Measurements from ENCODE around the gene DTNB. TPM values are rescaled to one million over a fixed set of nuclear protein-coding genes. Genes with fewer than 3 reads are reported as not detected.

Gene DTNB
- total RNA-seq, 2 experiments from 2014 or later = 16.9 to 19.8 TPM

DNA sequence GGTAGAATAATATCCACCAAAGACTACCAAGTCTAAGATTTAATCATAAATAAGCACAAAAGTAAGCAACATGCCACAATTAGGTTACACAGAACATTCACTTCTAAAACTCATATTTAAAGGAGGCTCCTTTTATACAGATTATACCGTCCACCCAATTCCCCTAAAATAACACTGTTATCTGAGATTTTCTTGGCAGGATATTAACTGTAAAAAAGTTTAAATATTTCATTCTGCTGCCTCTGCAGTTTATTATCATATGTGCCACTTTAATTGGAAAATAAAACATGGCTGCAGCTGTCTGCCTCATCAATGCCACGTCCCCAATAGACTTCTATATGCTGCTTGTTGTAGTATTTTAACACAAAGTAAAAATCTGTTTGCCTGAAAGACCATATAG, 140.9 kb downstream of the DTNB start:
- ChIA-PET CTCF (interaction anchor here (0.7 kb wide), 1 partner anchor 134 kb away, joined by 3 read pairs; no protein-coding TSS in a partner anchor), POLR2A (no interaction called here)

GRCh38 chr2:25529034-25529433, 144.3 kb downstream of the DTNB start:
- CTCF ChIA-PET = no interaction called here
- POLR2A ChIA-PET = no interaction called here

DNA sequence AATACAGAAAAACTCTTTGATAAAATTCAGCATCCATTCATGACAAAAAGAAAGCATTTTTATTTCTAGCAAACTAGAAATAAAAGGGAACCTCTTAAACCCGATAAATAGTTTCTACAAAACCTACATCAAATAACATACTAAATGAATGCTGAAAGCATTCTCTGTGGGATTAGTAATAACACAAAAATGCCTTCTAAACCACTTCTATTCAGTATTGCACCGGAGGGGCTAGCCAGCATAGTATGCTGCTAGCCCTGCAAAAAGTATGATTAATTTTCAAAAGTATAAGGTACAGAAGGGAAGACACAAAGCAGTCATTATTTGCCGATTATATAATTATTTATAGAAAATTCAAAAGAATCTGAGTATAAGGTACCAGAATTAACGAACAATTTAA, 145.2 kb downstream of the DTNB start:
- CTCF ChIA-PET = no interaction called here
- POLR2A ChIA-PET = no interaction called here

DNA sequence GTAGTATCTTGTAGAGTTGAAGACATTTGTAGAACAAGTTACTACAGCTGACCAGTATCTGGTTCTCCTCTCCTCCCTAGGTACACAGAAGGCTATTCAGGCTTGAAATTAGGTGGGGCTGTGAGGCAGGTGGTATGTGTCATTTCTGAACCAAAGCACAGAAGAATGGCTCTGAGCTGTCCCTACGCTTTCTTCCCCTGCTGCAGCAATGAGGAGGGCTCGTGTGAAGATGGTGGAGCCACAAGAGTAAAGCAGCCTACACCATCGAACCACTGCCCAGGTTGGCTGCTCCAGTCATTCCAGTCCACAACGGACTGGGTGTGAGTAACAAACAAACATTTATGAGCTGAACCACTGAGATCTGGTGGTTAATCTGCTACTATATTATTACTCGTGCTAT, 148.9 kb downstream of the DTNB start:
- POLR2A ChIA-PET = no interaction called here
- CTCF ChIA-PET = interaction anchor here (0.6 to 1.3 kb wide), 2 partner anchors 215 to 307 kb away, joined by 3 read pairs; no protein-coding TSS in a partner anchor

DNA sequence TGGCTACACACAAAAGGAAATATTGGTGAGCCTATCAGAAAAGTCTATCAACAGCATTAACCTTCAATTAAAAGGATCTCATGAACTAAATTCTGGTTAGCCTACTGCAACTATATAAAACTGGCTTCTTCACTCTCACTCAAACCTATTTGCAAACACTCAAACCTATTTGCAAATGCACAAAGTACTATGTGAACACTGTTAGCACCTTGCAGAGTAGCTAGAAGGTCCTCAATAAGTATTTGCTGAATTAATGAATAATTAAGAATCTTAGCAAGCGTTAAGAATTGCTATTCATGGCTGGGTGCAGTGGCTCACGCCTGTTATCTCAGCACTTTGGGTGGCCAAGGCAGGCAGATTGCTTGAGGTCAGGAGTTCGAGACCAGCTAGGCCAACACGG, 150.3 kb downstream of the DTNB start:
- CTCF ChIA-PET = interaction anchor here (1.2 kb wide), 1 partner anchor 221 kb away, joined by 3 read pairs; no protein-coding TSS in a partner anchor
- POLR2A ChIA-PET = no interaction called here

GRCh38 chr2:25521665-25522387, 151.6 kb downstream of the DTNB start:
- ChIA-PET POLR2A (no interaction called here), CTCF (interaction anchor here (0.9 kb wide), 1 partner anchor 15 kb away, joined by 3 read pairs; no protein-coding TSS in a partner anchor)

DNA sequence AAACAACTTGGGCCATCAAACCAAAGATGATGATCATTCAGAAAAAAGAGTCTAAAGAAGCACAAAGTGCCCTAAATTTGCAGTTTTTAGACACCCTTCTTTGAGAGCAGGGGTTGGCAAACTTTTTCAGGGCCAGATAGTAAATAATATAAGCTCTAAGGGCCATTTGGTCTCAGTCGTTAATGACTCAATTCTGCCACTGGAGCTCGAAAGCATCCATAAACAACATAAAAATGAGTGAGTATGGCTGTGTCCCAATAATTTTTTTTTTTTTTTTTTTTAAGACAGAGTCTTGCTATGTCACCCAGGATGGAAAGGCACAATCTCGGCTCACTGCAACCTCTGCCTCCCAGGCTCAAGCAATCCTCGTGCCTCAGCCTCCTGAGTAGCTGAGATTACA, 152.3 kb downstream of the DTNB start:
- ChIA-PET POLR2A (interaction anchor here (0.6 to 0.7 kb wide), 2 partner anchors 208 to 210 kb away, joined by 3 to 10 read pairs; no protein-coding TSS in a partner anchor), CTCF (interaction anchor here (0.6 to 0.9 kb wide), 2 partner anchors 15 to 16 kb away, joined by 3 read pairs; no protein-coding TSS in a partner anchor)

DNA sequence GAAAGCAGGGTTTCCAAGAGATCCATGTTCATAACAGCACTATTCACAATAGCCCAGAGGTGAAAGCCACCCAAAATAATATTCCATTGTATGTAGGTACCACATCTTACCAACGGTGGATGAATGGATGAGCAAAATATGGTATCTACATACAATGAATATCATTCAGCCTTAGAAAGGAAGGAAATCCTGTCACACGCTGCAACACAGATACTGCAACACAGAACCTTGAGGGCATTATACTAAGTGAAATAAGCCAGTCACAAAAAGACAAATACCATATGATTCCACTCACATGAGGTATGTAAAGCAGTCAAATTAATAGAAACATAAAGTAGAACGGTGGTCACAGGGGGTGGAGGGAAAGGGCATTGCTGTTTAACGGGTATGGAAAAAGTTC, 155.7 kb downstream of the DTNB start:
- POLR2A ChIA-PET = no interaction called here
- CTCF ChIA-PET = interaction anchor here (0.5 to 1.0 kb wide), 3 partner anchors 135 to 176 kb away, joined by 3 read pairs; partner anchors contain the start of gene DNMT3A

GRCh38 chr2:25514043-25514637, 159.2 kb downstream of the DTNB start:
- CTCF ChIA-PET = interaction anchor here (1.4 kb wide), 1 partner anchor 204 kb away, joined by 5 read pairs; no protein-coding TSS in a partner anchor
- POLR2A ChIA-PET = no interaction called here

DNA sequence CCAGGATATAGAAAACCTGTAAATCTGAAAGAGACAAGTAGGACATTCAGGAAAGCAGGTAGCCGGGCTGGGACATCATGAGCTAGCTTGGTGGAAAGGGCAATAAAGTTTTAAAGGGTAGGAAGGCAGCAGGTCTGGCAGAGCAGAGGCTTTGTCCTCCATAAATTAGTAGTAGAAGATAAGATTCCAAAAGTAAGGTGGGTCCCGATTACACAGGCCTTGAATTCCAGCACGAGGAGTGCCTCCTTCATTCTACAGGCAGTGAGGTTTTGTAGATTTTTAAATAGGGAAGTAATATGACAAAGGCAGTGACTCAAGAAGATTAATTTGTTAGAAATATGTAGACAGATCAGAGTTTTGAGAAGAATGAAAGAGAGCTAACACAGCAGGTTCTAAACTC, 160.7 kb downstream of the DTNB start:
- POLR2A ChIA-PET = no interaction called here
- CTCF ChIA-PET = no interaction called here

DNA sequence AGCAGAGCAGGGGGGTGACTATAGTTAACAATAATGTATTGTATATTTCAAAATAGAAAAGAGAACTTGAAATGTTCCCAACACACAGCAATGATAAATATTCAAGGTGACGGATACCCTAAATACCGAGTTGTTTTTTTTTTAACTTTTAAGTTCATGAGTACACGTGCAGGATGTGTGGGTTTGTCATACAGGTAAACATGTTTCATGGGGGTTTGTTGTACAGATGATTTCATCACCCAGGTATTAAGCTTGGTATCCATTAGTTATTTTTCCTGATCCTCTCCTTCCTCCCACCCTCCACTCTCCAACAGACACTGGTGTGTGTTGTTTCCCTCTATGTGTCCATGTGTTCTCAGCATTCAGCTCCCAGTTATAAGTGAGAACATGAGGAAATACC, 167.2 kb downstream of the DTNB start:
- POLR2A ChIA-PET = no interaction called here
- CTCF ChIA-PET = interaction anchor here (1.0 kb wide), 1 partner anchor 15 kb away, joined by 3 read pairs; no protein-coding TSS in a partner anchor

GRCh38 chr2:25505622-25506021, 167.8 kb downstream of the DTNB start:
- ChIA-PET CTCF (interaction anchor here (1.0 kb wide), 1 partner anchor 15 kb away, joined by 3 read pairs; no protein-coding TSS in a partner anchor), POLR2A (no interaction called here)

- POLR2A ChIA-PET = no interaction called here
These were observed 168.2 kb downstream of the DTNB start for GRCh38 chr2:25505182-25505581.

DNA sequence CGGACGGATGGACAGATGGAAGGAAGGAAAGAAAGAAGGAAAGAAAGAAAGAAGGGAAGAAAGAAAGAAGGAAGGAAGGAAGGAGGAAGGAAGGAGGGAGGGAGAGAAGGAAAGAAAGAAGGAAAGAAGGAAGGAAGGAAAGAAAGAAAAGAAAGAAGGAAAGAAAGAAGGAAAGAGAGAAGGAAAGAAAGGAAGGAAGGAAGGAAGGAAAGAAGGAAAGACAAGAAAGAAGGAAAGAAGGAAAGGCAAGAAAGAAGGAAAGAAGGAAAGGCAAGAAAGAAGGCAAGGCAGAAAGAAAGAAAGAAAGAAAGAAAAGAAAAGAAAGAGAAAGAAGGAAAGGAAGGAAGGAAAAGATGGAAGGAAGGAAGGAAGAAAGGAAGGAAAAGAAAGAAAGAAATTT, 169.1 kb downstream of the DTNB start:
- POLR2A ChIA-PET = no interaction called here
- CTCF ChIA-PET = no interaction called here

More at GRCh38 chr2:25505182-25505581, 168.2 kb downstream of the DTNB start:
- CTCF ChIA-PET = no interaction called here

DNA sequence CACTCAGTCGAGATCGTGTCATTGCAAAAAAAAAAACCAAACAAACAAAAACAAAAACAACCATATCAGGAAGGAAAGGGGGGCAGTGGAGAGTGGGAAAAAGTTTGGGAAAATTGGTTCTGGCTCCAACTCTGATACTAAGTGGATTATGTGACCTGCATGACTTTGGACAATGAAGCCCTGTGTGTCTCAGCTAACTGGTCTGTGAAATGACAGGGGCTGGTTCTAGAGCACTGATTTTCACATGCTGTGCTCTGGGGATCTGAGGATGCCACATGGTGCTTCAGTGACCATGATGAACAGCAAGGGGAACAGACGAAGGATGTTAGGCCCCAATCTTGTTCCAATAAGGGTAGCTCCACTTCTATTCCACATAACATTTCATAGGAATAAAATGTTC, 174.2 kb downstream of the DTNB start:
- CTCF ChIA-PET = interaction anchor here (0.9 kb wide), 1 partner anchor 114 kb away, joined by 3 read pairs; no protein-coding TSS in a partner anchor
- POLR2A ChIA-PET = no interaction called here

DNA sequence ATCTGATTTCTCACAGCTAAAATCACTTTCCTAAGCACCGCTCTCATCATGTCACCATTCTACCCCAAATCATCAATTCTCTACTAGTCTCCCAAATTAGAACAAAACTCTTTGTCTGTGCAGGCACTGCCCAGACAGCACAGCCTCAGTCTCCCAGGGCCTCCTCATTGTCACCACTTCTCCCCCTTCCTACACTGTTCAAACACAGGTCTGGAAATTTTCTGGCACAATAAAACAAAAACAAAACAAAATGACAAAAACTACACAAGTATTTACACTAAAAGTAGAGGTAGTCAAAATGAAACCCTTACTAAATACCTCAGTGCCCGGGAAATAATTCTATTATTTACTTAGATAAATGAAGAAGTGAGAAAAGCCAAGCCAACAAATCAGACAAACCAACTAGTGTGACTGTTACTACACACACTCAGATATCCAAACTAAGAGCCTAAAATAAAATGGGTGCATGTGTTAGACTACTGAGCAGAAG, 175.4 kb downstream of the DTNB start:
- POLR2A ChIA-PET = no interaction called here
- CTCF ChIA-PET = no interaction called here

- POLR2A ChIA-PET = no interaction called here
- CTCF ChIA-PET = no interaction called here
These were observed 176.0 kb downstream of the DTNB start for GRCh38 chr2:25497229-25497917.

DNA sequence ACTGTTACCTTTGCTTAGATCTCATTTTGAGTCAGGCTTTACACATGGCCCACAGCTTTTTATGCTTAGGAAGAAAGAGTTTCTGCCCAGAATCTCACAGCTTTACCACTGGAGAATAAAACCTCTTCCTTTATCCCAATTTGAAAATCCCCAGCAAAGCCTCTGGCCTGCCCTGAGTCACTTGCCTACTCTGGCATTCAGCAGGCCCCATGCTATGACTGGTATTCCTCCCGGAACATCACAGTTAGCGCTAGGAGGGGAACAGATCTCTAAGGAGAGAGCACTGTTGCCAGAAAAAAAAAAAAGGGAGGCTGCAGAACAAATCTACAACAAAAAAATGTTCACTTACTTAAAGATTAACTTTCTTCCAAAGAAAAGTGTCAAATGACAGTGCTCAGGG, 178.8 kb downstream of the DTNB start:
- ChIA-PET POLR2A (no interaction called here), CTCF (no interaction called here)

DNA sequence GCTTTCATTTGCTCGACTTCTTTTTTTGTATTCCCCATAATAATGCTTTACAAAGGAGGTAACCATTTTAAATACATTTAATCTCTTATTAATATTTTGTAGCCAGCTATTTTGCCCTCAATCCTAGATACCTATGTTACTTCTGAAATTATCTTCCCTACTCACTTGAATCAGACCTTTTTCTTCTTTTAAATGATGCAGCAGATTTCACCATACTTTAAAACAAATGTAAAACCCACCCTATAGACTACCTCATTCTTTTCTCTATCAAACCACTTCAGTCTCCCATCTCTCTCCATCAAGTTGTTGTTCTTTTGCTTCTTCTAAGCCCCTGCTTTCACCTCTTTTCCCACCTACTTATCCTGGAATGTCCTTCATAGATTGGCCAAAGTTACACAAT, 180.2 kb downstream of the DTNB start:
- POLR2A ChIA-PET = interaction anchor here (0.6 kb wide), 1 partner anchor 333 kb away, joined by 3 read pairs; no protein-coding TSS in a partner anchor
- CTCF ChIA-PET = no interaction called here

- POLR2A ChIA-PET = no interaction called here
These were observed 180.7 kb downstream of the DTNB start for GRCh38 chr2:25492726-25493125.

More at GRCh38 chr2:25492726-25493125, 180.7 kb downstream of the DTNB start:
- CTCF ChIA-PET = no interaction called here
